ENCODE results near the gene SCFD2. TPM values are rescaled to one million over a fixed set of nuclear protein-coding genes. Genes with fewer than 3 reads are reported as not detected.

Gene SCFD2
- total and polyA plus RNA-seq, 2 donors (not counting 3 experiments of a cell fraction or from before 2014, with no cell fraction given): 12.3 to 22.8 TPM

DNA sequence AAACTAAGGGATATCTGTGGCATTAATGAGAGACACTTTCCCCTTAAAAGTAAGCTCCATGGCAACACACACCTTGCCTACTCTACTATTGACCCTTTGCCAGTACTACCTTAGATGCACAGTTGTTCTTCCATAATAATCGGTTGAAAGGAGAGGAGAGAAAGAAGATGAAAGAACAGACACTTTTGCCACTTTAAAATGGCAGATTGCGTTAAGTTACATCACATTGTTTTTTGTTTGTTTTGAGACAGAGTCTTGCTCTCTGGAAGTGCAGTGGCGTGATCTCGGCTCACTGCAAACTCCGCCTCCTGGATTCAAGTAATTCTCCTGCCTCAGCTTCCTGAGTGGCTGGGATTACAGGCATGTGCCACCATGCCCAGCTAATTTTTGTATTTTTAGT, 239.8 kb downstream of the SCFD2 start:
- H4K20me1 ChIP-seq (replicated peaks; ENCODE audit: control insufficient read depth, extremely low read depth, insufficient read depth, low read length): no peaks in the 10 kb centered on the region
- ChIA-PET POLR2A (no interaction called here), CTCF (interaction anchor here (0.5 to 1.4 kb wide), 2 partner anchors 24 to 294 kb away, joined by 3 read pairs; no protein-coding TSS in a partner anchor)
- H3K9ac ChIP-seq (replicated peaks; ENCODE audit: extremely low read depth, insufficient read depth, low read length): no peak overlapping the region
- no TSS peak for BruUV-seq (replicated peaks)
- intact Hi-C loops (cut with micrococcal nuclease): no loop called here
- no peak overlapping the region for H3K4me2 ChIP-seq (ENCODE audit: insufficient read depth, low read length)
- no peaks in the 10 kb centered on the region for H3K9me1 ChIP-seq (replicated peaks; ENCODE audit: control insufficient read depth, extremely low read depth, insufficient read depth, low read length)
- H3K27me3 ChIP-seq (ENCODE audit: control insufficient read depth in 2 of 2, insufficient read depth in 2 of 2, low read length in 2 of 2): no peaks in the 10 kb centered on the region
- no peak overlapping the region for H3K27ac ChIP-seq (ENCODE audit: insufficient read depth, low read depth, low read length)
- no peaks in the 10 kb centered on the region for H3K79me2 ChIP-seq (ENCODE audit: control insufficient read depth, insufficient read depth, low read length)
- no peaks in the 10 kb centered on the region for H3K36me3 ChIP-seq (ENCODE audit: control insufficient read depth in 2 of 2, extremely low read depth in 1 of 2, insufficient read depth in 2 of 2, low read length in 2 of 2)
- no peaks in the 10 kb centered on the region for H3K9me3 ChIP-seq (replicated peaks; ENCODE audit: control insufficient read depth, insufficient read depth, low read length)
- peaks cover 10% of the 10 kb centered on the region for H3K4me1 ChIP-seq (ENCODE audit: control insufficient read depth, extremely low read depth, insufficient read depth, low read length)
- TF ChIP-seq GATA2 (IDR thresholded peaks at IDR 0.05; ENCODE audit: insufficient read depth, insufficient read length, low read depth, low read length) (no peak), FOS (IDR thresholded peaks at IDR 0.05; ENCODE audit: borderline replicate concordance, insufficient read depth, low read length) (no peak)
- TF ChIP-seq, protein P1, sequence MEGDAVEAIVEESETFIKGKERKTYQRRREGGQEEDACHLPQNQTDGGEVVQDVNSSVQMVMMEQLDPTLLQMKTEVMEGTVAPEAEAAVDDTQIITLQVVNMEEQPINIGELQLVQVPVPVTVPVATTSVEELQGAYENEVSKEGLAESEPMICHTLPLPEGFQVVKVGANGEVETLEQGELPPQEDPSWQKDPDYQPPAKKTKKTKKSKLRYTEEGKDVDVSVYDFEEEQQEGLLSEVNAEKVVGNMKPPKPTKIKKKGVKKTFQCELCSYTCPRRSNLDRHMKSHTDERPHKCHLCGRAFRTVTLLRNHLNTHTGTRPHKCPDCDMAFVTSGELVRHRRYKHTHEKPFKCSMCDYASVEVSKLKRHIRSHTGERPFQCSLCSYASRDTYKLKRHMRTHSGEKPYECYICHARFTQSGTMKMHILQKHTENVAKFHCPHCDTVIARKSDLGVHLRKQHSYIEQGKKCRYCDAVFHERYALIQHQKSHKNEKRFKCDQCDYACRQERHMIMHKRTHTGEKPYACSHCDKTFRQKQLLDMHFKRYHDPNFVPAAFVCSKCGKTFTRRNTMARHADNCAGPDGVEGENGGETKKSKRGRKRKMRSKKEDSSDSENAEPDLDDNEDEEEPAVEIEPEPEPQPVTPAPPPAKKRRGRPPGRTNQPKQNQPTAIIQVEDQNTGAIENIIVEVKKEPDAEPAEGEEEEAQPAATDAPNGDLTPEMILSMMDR (IDR thresholded peaks at IDR 0.05; ENCODE audit: extremely low read depth in 1 of 2, insufficient read depth in 1 of 2, low read depth in 1 of 2, low read length in 2 of 2): no peak
- no peak for DNase-seq (ENCODE audit: low read depth, low spot score)
- dilution Hi-C loops (cut with MboI; ENCODE audit: extremely low pct_ligation_motif_present, low sequenced_read_pairs): no loop called here
- FAIRE-seq: no peak
- no peak overlapping the region for H2AFZ ChIP-seq (ENCODE audit: low read depth, low read length)
- no peak overlapping the region for H3K4me3 ChIP-seq (replicated peaks in 1 of 3; ENCODE audit: insufficient read depth in 1 of 3, low read depth in 1 of 3, low read length in 3 of 3)

DNA sequence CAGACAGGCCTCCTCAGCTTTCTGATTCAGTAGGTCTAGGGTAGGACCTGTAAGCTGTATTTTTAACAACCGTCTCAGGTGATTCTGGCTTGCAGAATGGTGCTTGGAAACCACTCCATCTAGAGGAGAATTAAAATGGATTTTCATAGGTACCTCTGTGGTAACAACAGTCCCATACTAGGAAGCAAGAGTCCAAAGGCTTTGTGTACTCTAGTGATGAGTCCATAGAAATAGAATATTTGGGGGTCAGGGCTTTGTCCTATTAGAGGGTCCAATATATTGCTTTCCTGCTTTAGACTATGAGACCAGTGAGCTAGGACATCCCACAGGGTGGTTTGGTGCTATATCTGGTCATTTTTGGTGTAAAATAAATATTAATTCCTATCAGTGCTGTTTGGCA, 242.0 kb downstream of the SCFD2 start:
- Histone ChIP-seq H3K36me3 (ENCODE audit: control insufficient read depth in 2 of 2, extremely low read depth in 1 of 2, insufficient read depth in 2 of 2, low read length in 2 of 2) (no peaks in the 10 kb centered on the region), H3K9ac (replicated peaks; ENCODE audit: extremely low read depth, insufficient read depth, low read length) (no peak overlapping the region), H3K4me1 (ENCODE audit: control insufficient read depth, extremely low read depth, insufficient read depth, low read length) (peaks cover 2% of the 10 kb centered on the region), H4K20me1 (replicated peaks; ENCODE audit: control insufficient read depth, extremely low read depth, insufficient read depth, low read length) (no peaks in the 10 kb centered on the region), H3K27me3 (ENCODE audit: control insufficient read depth in 2 of 2, insufficient read depth in 2 of 2, low read length in 2 of 2) (no peaks in the 10 kb centered on the region), H2AFZ (ENCODE audit: low read depth, low read length) (no peak overlapping the region), H3K4me3 (replicated peaks in 1 of 3; ENCODE audit: insufficient read depth in 1 of 3, low read depth in 1 of 3, low read length in 3 of 3) (no peak overlapping the region), H3K27ac (ENCODE audit: insufficient read depth, low read depth, low read length) (no peak overlapping the region), H3K4me2 (ENCODE audit: insufficient read depth, low read length) (no peak overlapping the region), H3K9me1 (replicated peaks; ENCODE audit: control insufficient read depth, extremely low read depth, insufficient read depth, low read length) (no peaks in the 10 kb centered on the region), H3K79me2 (ENCODE audit: control insufficient read depth, insufficient read depth, low read length) (no peaks in the 10 kb centered on the region), H3K9me3 (replicated peaks; ENCODE audit: control insufficient read depth, insufficient read depth, low read length) (no peaks in the 10 kb centered on the region)
- ChIA-PET CTCF (no interaction called here), POLR2A (no interaction called here)
- dilution Hi-C loops (cut with MboI; ENCODE audit: extremely low pct_ligation_motif_present, low sequenced_read_pairs): no loop called here
- no TSS peak for BruUV-seq (replicated peaks)
- FAIRE-seq (no peak), DNase-seq (ENCODE audit: low read depth, low spot score) (no peak)
- intact Hi-C loops (cut with micrococcal nuclease): no loop called here
- TF ChIP-seq, protein P2, sequence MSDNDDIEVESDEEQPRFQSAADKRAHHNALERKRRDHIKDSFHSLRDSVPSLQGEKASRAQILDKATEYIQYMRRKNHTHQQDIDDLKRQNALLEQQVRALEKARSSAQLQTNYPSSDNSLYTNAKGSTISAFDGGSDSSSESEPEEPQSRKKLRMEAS (IDR thresholded peaks at IDR 0.05; ENCODE audit: insufficient read depth, insufficient read length): no peak
- TF ChIP-seq FOS (IDR thresholded peaks at IDR 0.05; ENCODE audit: borderline replicate concordance, insufficient read depth, low read length) (no peak), GATA2 (IDR thresholded peaks at IDR 0.05; ENCODE audit: insufficient read depth, insufficient read length, low read depth, low read length) (no peak), MYC (IDR thresholded peaks at IDR 0.05; ENCODE audit: low read depth, low read length) (no peak), JUN (IDR thresholded peaks at IDR 0.05; ENCODE audit: borderline replicate concordance, insufficient read depth, insufficient read length, low read depth) (no peak), EZH2 (IDR thresholded peaks at IDR 0.05; ENCODE audit: borderline replicate concordance, low read depth, low read length, severe bottlenecking) (no peak), POLR2AphosphoS5 (IDR thresholded peaks at IDR 0.05; ENCODE audit: insufficient read depth, low read depth, low read length) (no peak), POLR2A (IDR thresholded peaks at IDR 0.05; ENCODE audit: low read depth, low read length) (no peak)
- TF ChIP-seq, protein P1 (IDR thresholded peaks at IDR 0.05; ENCODE audit: extremely low read depth in 1 of 2, insufficient read depth in 1 of 2, low read depth in 1 of 2, low read length in 2 of 2): no peak
